ENCODE results near the gene TACC3. TPM values are rescaled to one million over a fixed set of nuclear protein-coding genes. Genes with fewer than 3 reads are reported as not detected.

Gene TACC3
- total RNA-seq, 1 donor from 2014 or later, result 15.0 TPM

DNA sequence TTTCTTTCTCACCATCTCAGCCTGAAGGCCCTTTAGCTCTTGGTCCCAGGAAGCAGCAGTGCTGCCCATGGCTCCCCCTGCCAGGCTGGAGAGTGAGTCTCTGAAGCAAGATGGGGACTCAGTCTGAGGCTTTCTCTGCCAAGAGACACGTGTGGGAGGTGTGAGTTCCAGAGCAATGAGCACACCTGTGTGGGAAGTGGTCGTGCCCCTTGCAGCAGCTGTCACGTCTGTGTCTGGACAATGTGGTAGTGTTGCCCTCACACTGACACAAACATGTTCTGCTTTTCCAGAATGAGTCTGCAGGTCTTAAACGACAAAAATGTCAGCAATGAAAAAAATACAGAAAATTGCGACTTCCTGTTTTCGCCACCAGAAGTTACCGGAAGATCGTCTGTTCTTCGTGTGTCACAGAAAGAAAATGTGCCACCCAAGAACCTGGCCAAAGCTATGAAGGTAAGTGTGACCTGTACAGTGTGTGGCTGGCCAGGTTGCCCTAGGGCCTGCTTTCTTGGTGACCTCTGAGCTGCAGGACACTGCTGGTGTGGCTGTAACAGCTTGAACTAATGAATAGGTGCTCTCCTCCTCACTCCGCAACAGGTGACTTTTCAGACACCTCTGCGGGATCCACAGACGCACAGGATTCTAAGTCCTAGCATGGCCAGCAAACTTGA is 1.9 kb downstream of the TACC3 start:
- no peaks in the 10 kb centered on the region for H3K9me3 ChIP-seq (ENCODE audit: insufficient read depth, low read depth, low read length)
- peak overlapping the region; percentile 71 for H3K4me3 ChIP-seq (ENCODE audit: insufficient read depth, low read depth, low read length)
- FAIRE-seq (no peak), DNase-seq (ENCODE audit: low read depth) (no peak)
- H3K9ac ChIP-seq (ENCODE audit: low read length), result peak overlapping the region; percentile 81
- H4K20me1 ChIP-seq (ENCODE audit: insufficient read depth, low read length), result peaks cover 34% of the 10 kb centered on the region
- no peaks in the 10 kb centered on the region for H3K27me3 ChIP-seq (ENCODE audit: insufficient read depth, low read length)
- no peaks in the 10 kb centered on the region for H3K27me3 Mint-ChIP-seq (ENCODE audit: low read depth, unreplicated experiment)
- H3K4me1 ChIP-seq (ENCODE audit: insufficient read depth, low read length), result peaks cover 44% of the 10 kb centered on the region
- peaks cover 4% of the 10 kb centered on the region for H3K36me3 ChIP-seq (ENCODE audit: insufficient read depth, low read length)
- TF ChIP-seq, protein P1, sequence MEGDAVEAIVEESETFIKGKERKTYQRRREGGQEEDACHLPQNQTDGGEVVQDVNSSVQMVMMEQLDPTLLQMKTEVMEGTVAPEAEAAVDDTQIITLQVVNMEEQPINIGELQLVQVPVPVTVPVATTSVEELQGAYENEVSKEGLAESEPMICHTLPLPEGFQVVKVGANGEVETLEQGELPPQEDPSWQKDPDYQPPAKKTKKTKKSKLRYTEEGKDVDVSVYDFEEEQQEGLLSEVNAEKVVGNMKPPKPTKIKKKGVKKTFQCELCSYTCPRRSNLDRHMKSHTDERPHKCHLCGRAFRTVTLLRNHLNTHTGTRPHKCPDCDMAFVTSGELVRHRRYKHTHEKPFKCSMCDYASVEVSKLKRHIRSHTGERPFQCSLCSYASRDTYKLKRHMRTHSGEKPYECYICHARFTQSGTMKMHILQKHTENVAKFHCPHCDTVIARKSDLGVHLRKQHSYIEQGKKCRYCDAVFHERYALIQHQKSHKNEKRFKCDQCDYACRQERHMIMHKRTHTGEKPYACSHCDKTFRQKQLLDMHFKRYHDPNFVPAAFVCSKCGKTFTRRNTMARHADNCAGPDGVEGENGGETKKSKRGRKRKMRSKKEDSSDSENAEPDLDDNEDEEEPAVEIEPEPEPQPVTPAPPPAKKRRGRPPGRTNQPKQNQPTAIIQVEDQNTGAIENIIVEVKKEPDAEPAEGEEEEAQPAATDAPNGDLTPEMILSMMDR (IDR thresholded peaks at IDR 0.05; ENCODE audit: insufficient read depth, low read depth, low read length), result no peak
- TF ChIP-seq EZH2 (IDR thresholded peaks at IDR 0.05; ENCODE audit: insufficient read depth, low read length), result no peak
- H3K27ac ChIP-seq (ENCODE audit: low read depth, low read length), result no peak overlapping the region
- peaks cover 4% of the 10 kb centered on the region for H3K36me3 Mint-ChIP-seq (ENCODE audit: low read depth, unreplicated experiment)
- H3K9me3 Mint-ChIP-seq (ENCODE audit: unreplicated experiment), result no peaks in the 10 kb centered on the region
- H3K4me3 Mint-ChIP-seq (ENCODE audit: unreplicated experiment), result peak overlapping the region; percentile 89
- peaks cover 32% of the 10 kb centered on the region for H3K4me1 Mint-ChIP-seq (ENCODE audit: low read depth, unreplicated experiment)
- H3K27ac Mint-ChIP-seq (ENCODE audit: unreplicated experiment), result peak overlapping the region; percentile 18
- peaks cover 76% of the 10 kb centered on the region for H3K79me2 ChIP-seq (ENCODE audit: insufficient read depth, low read length)
- no peak overlapping the region for H2AFZ ChIP-seq (ENCODE audit: low read depth, low read length)
- H3K4me2 ChIP-seq (ENCODE audit: low read length), result peak overlapping the region; percentile 92

DNA sequence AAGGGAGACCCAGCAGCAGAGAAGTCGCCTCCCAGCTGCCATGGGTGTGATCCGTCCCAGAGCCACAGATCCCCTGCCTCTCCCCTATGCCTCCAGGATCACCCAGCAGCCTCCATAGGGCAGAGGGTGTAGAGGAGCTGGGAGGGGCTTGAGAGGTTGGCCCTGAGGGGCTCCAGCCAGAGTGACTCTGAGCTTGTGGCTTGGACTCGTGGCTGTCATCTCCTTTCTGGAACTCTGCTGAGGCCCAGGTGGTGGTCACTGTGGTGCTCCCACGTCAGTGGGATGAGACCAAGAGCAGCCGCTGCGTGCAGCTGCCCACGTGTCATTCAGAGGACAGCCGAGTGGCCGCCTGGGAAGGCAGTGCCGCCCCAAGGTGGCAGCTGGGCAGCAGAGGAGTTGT is 4.2 kb downstream of the TACC3 start:
- H3K27ac ChIP-seq (ENCODE audit: low read depth, low read length), result no peak overlapping the region
- no peak overlapping the region for H3K4me3 ChIP-seq (ENCODE audit: insufficient read depth, low read depth, low read length)
- no peak overlapping the region for H2AFZ ChIP-seq (ENCODE audit: low read depth, low read length)
- H3K79me2 ChIP-seq (ENCODE audit: insufficient read depth, low read length), result peaks cover 75% of the 10 kb centered on the region
- peaks cover 28% of the 10 kb centered on the region for H3K4me1 Mint-ChIP-seq (ENCODE audit: low read depth, unreplicated experiment)
- no peak for TF ChIP-seq EZH2 (IDR thresholded peaks at IDR 0.05; ENCODE audit: insufficient read depth, low read length)
- TF ChIP-seq, protein P1 (IDR thresholded peaks at IDR 0.05; ENCODE audit: insufficient read depth, low read depth, low read length), result no peak
- no peak overlapping the region for H3K27ac Mint-ChIP-seq (ENCODE audit: unreplicated experiment)
- no peak for DNase-seq (ENCODE audit: low read depth)
- no peaks in the 10 kb centered on the region for H3K27me3 Mint-ChIP-seq (ENCODE audit: low read depth, unreplicated experiment)
- H3K9ac ChIP-seq (ENCODE audit: low read length), result no peak overlapping the region
- no peak for FAIRE-seq
- no peak overlapping the region for H3K4me3 Mint-ChIP-seq (ENCODE audit: unreplicated experiment)
- H3K36me3 Mint-ChIP-seq (ENCODE audit: low read depth, unreplicated experiment), result peaks cover 4% of the 10 kb centered on the region
- H3K4me2 ChIP-seq (ENCODE audit: low read length), result no peak overlapping the region
- peaks cover 6% of the 10 kb centered on the region for H3K36me3 ChIP-seq (ENCODE audit: insufficient read depth, low read length)
- H3K4me1 ChIP-seq (ENCODE audit: insufficient read depth, low read length), result peaks cover 38% of the 10 kb centered on the region
- no peaks in the 10 kb centered on the region for H3K27me3 ChIP-seq (ENCODE audit: insufficient read depth, low read length)
- no peaks in the 10 kb centered on the region for H3K9me3 Mint-ChIP-seq (ENCODE audit: unreplicated experiment)
- no peaks in the 10 kb centered on the region for H3K9me3 ChIP-seq (ENCODE audit: insufficient read depth, low read depth, low read length)
- peaks cover 33% of the 10 kb centered on the region for H4K20me1 ChIP-seq (ENCODE audit: insufficient read depth, low read length)

Data from astrocyte (in vitro differentiated cells and primary cell).